Thyroid gland (tissue), 4 donors: ENCODE measurements around the gene ASB7.

Source experiments
- POLR2A ChIP-seq, 2 donors: fragments of 450-650 bp; IDR thresholded peaks; one replicate each; pipeline ENCODE4 v1.6.1; 2017; ENCODE audit warnings: antibody characterized with exemption in 2 of 2, mild to moderate bottlenecking in 2 of 2, moderate library complexity in 1 of 2
- TF ChIP-seq, protein P1 (sequence below), 6 experiments: fragments of 200-600 bp in 3 of 6; fragments of 450-650 bp in 3 of 6; sonication (generic) in 3 of 6; IDR thresholded peaks; one replicate each; pipeline ENCODE4 v1.5.1; 2016 to 2019; ENCODE audit warnings: antibody characterized with exemption in 6 of 6, mild to moderate bottlenecking in 2 of 6, inconsistent platforms in 1 of 6, moderate library complexity in 1 of 6

DNA sequence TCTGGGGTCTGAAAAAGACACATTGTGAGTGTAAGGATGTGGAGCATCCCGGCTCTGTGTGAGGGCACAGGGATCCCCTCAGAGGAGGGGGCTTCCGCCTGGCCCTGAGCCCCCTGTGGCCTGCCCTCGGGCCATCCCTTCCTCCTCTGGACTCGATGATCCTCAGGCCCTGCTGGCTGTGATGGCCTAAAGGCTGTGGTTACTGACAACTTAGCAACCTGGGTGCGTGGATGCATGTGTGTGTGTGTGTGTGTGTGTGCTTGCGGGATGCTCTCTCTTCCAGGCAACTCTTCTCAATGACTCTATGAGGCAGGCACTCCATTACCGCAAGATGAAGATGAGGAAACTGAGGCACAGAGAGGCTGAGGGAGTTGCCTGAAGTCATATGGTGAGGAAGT lies 66.0 kb downstream of the ASB7 start:
- TF ChIP-seq, protein P1, sequence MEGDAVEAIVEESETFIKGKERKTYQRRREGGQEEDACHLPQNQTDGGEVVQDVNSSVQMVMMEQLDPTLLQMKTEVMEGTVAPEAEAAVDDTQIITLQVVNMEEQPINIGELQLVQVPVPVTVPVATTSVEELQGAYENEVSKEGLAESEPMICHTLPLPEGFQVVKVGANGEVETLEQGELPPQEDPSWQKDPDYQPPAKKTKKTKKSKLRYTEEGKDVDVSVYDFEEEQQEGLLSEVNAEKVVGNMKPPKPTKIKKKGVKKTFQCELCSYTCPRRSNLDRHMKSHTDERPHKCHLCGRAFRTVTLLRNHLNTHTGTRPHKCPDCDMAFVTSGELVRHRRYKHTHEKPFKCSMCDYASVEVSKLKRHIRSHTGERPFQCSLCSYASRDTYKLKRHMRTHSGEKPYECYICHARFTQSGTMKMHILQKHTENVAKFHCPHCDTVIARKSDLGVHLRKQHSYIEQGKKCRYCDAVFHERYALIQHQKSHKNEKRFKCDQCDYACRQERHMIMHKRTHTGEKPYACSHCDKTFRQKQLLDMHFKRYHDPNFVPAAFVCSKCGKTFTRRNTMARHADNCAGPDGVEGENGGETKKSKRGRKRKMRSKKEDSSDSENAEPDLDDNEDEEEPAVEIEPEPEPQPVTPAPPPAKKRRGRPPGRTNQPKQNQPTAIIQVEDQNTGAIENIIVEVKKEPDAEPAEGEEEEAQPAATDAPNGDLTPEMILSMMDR (IDR thresholded peaks at IDR 0.05) = no peak
- TF ChIP-seq POLR2A (IDR thresholded peaks at IDR 0.05) = no peak
